Kidney (tissue), 14 donors: ENCODE data around the gene KCNA1. TPM values are rescaled to one million over a fixed set of nuclear protein-coding genes. Genes with fewer than 3 reads are reported as not detected.

Experiments
- DNase-seq, 5 donors: peaks; one replicate each; pipeline ENCODE4 v3.0.0-alpha.2; 2013 to 2020
- FAIRE-seq: peaks from 2 replicates; lab custom pipeline; 2012; peaks lifted over from hg19 to GRCh38; lab: Jason Lieb, UNC
- H3K27ac ChIP-seq, 2 donors: one replicate each; pipeline ENCODE4 v1.7.0; 2013; ENCODE audit warnings: low read depth in 2 of 2, low read length in 2 of 2, inconsistent platforms in 1 of 2
- H3K27me3 ChIP-seq: one replicate; pipeline ENCODE4 v1.7.1; 2013; ENCODE audit warnings: low read length, inconsistent platforms; ENCODE audit not compliant: control insufficient read depth, insufficient read depth
- H3K36me3 ChIP-seq, 3 donors: one replicate each; pipeline versions ENCODE4 v1.7.0 to v1.7.1; 2013; ENCODE audit warnings: low read length in 3 of 3, control low read depth in 1 of 3, inconsistent platforms in 1 of 3; ENCODE audit not compliant: insufficient read depth in 3 of 3, control insufficient read depth in 2 of 3
- H3K4me1 ChIP-seq, 3 donors: one replicate each; pipeline versions ENCODE4 v1.7.0 to v1.7.1; 2013; ENCODE audit warnings: low read length in 3 of 3, inconsistent platforms in 1 of 3, low read depth in 1 of 3; ENCODE audit not compliant: control insufficient read depth in 2 of 3, insufficient read depth in 2 of 3
- H3K4me3 ChIP-seq, 3 donors: one replicate each; pipeline versions ENCODE4 v1.7.0 to v1.8.1; 2013; ENCODE audit warnings: low read length in 3 of 3, control low read depth in 1 of 3, inconsistent platforms in 1 of 3
- H3K9ac ChIP-seq, 3 donors: one replicate each; pipeline versions ENCODE4 v1.7.0 to v1.7.1; 2013; ENCODE audit warnings: low read length in 3 of 3, control low read depth in 1 of 3, inconsistent platforms in 1 of 3
- H3K9me3 ChIP-seq, 3 donors: one replicate each; pipeline versions ENCODE4 v1.7.0 to v1.7.1; 2013; ENCODE audit warnings: low read length in 3 of 3, control low read depth in 1 of 3, inconsistent platforms in 1 of 3; ENCODE audit not compliant: control insufficient read depth in 2 of 3, insufficient read depth in 1 of 3
- intact Hi-C: fragments of 100-400 bp; cut with DNase I; formaldehyde crosslinking; loops from one replicate; pipeline ENCODE4 v1.11.1; 2022
- polyA plus RNA-seq: library from polyadenylated mRNA; stranded (reverse); fragments of 350-450 nt; fragmentation: Illumina TruSeq; extraction: RNeasy Lipid Tissue Mini Kit (QIAGEN cat#74804); gene quantifications from one replicate; pipeline ENCODE4 v1.2.3, GENCODE V29; 2014; ENCODE audit warnings: low read depth, low replicate concordance; ENCODE audit not compliant: insufficient read depth
- total RNA-seq: library from RNA; stranded (reverse); fragmentation: NEBNext Ultra II Directional; extraction: Animal tissue kit (Norgen Biotek cat#: 25700); gene quantifications from one replicate; pipeline ENCODE4 v1.2.1, GENCODE V29; 2021
- TF ChIP-seq, protein P1 (sequence below): IDR thresholded peaks from 3 replicates; pipeline ENCODE4 v1.5.1; 2012; ENCODE audit warnings: mild to moderate bottlenecking, moderate library complexity, borderline replicate concordance; ENCODE audit not compliant: insufficient read depth; ENCODE audit errors: extremely low read depth
- donor health status: control.
- donor health status: control.
- donor health status: control.
- donor health status: control.
- donor health status: control.
- donor health status: DM: yes; HTN: yes; CAD: no.
- donor health status: Normal renal cell carcinoma (clear cell type).

KCNA1 gene
- total and polyA plus RNA-seq, 2 donors from 2014 or later, result not detected

DNA sequence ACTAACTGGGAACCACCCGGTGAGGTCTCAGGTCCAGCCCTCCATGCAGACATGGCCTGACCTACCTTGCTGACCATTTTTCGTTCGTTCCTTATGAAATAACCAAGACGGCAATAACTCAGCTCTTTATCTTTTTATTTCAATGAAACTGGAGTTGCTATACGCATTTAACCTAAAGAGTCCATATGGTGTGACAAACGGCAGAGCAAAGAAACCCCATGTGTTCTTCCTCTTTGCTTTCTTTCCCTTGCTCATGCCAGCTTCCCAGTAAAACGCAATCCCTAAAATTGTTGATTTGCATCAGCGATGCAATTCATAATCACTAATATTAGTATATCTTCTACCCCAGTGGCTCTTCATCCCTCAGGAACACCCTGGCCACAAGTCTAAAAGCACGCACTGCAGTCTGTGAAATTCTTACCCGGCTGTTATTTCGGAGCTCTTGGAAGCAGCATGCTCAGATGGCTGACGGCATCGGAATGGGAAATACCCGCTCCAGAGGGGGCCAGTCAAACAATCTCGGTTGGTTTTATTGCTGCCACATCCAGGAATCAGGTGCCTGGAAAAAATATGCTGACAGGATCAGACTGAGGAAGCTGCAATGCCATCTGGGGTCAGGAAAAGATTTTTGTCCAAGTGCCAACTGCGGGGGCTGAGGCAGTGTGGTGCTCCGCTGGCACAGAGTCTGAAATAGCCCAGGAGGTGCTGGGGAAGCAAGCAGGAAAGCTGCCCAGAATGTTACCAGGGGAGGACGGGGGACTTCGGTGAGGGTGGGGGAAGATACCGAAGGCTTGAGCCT lies 28.2 kb upstream of the KCNA1 start:
- H3K27ac ChIP-seq, result no peak overlapping the region
- no peaks in the 10 kb centered on the region for H3K4me1 ChIP-seq
- H3K27me3 ChIP-seq, result no peaks in the 10 kb centered on the region
- H3K9me3 ChIP-seq, result no peaks in the 10 kb centered on the region
- no peak overlapping the region for H3K4me3 ChIP-seq
- TF ChIP-seq, protein P1, sequence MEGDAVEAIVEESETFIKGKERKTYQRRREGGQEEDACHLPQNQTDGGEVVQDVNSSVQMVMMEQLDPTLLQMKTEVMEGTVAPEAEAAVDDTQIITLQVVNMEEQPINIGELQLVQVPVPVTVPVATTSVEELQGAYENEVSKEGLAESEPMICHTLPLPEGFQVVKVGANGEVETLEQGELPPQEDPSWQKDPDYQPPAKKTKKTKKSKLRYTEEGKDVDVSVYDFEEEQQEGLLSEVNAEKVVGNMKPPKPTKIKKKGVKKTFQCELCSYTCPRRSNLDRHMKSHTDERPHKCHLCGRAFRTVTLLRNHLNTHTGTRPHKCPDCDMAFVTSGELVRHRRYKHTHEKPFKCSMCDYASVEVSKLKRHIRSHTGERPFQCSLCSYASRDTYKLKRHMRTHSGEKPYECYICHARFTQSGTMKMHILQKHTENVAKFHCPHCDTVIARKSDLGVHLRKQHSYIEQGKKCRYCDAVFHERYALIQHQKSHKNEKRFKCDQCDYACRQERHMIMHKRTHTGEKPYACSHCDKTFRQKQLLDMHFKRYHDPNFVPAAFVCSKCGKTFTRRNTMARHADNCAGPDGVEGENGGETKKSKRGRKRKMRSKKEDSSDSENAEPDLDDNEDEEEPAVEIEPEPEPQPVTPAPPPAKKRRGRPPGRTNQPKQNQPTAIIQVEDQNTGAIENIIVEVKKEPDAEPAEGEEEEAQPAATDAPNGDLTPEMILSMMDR, result no peak
- intact Hi-C loops, result no loop called here
- no peak overlapping the region for H3K9ac ChIP-seq
- DNase-seq (no peak), FAIRE-seq (no peak)
- H3K36me3 ChIP-seq, result no peaks in the 10 kb centered on the region

DNA sequence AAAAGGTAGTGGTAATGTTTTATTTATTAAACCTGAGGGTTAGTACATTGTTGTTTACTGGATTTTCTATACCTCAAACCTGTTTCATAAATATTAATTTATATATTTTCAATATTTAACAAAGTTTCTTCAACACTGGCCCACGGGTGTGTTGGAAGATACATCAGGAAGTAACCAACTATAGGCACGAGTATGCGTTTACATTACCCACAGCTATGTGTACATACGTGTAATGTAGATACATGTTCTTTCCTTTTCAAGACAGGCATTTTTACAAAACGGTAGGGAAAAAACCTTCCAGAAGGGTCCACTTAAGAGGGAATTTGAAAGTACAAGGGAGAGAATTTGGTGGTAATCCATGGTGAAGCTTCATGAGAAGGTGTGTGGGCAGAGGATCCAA lies 17.8 kb upstream of the KCNA1 start:
- H3K36me3 ChIP-seq, result no peaks in the 10 kb centered on the region
- DNase-seq, result no peak
- no peaks in the 10 kb centered on the region for H3K27me3 ChIP-seq
- H3K9ac ChIP-seq, result no peak overlapping the region
- H3K9me3 ChIP-seq, result no peaks in the 10 kb centered on the region
- no peak overlapping the region for H3K4me3 ChIP-seq
- H3K27ac ChIP-seq, result no peak overlapping the region
- TF ChIP-seq, protein P1, result no peak
- no peak for FAIRE-seq
- H3K4me1 ChIP-seq, result no peaks in the 10 kb centered on the region
- intact Hi-C loops, result no loop called here

DNA sequence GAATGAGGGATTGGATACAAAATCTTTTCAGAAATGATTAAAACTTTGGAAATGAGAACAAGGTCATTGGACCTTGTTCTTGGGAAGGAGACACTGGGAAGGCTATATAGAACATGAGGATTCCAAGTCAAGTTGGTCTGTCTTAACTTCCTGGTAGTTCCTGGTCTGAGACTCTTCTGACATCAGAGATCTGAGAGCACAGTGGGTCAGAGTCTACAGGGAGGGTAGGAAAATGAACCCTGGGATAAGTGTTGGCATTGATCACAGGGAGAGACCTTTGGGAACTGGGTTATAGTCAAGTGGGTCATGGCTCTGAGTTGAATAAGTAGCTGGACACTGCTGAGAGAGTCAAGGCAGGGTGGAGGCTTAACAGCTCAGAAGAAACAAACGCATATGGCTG lies 17.3 kb upstream of the KCNA1 start:
- no peaks in the 10 kb centered on the region for H3K4me1 ChIP-seq
- no peak overlapping the region for H3K4me3 ChIP-seq
- H3K27me3 ChIP-seq, result no peaks in the 10 kb centered on the region
- H3K9me3 ChIP-seq, result no peaks in the 10 kb centered on the region
- H3K36me3 ChIP-seq, result no peaks in the 10 kb centered on the region
- DNase-seq (no peak), FAIRE-seq (no peak)
- TF ChIP-seq, protein P1, result no peak
- H3K27ac ChIP-seq, result no peak overlapping the region
- intact Hi-C loops, result no loop called here
- H3K9ac ChIP-seq, result no peak overlapping the region
